Measurements from ENCODE around the gene EYS.

EYS gene

GRCh38 chr6:63793465-63794137, 1913.4 kb downstream of the EYS start:
- Histone ChIP-seq H2AFZ (ENCODE audit: low read depth, low read length) (no peak overlapping the region), H3K9me3 (ENCODE audit: low read length) (no peaks in the 10 kb centered on the region), H3K36me3 (ENCODE audit: insufficient read depth, low read length) (no peaks in the 10 kb centered on the region), H3K4me1 (ENCODE audit: insufficient read depth, low read length) (peaks cover 7% of the 10 kb centered on the region), H3K4me3 (ENCODE audit: low read length) (no peak overlapping the region), H3K27me3 (ENCODE audit: insufficient read depth, low read length) (no peaks in the 10 kb centered on the region)

- Histone ChIP-seq H3K4me3 (ENCODE audit: low read length) (no peak overlapping the region), H3K4me1 (ENCODE audit: insufficient read depth, low read length) (peaks cover 7% of the 10 kb centered on the region), H3K9me3 (ENCODE audit: low read length) (no peaks in the 10 kb centered on the region), H3K36me3 (ENCODE audit: insufficient read depth, low read length) (no peaks in the 10 kb centered on the region), H3K27me3 (ENCODE audit: insufficient read depth, low read length) (no peaks in the 10 kb centered on the region), H2AFZ (ENCODE audit: low read depth, low read length) (no peak overlapping the region)
Observed at GRCh38 chr6:63792736-63793464, 1914.1 kb downstream of the EYS start.

DNA sequence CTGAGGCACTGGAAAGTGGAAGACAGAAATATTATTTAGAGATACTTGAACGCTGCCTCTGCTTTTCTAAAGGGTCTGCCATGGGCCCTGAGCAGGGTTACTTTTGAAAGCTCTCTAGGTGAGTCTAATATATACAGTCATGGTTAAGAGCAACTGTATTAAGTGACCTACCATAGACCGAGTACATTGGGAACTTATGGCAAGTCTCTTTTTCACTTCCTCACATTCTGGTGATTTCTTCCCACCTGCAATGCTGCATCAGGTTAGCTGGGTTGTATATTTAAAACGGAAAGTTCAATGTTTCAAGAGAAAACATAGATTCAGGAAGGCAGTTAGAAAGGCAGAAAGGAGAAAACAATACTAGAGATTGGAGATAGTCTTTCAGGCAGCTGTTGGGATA, 1916.7 kb downstream of the EYS start:
- peaks cover 7% of the 10 kb centered on the region for H3K4me1 ChIP-seq (ENCODE audit: insufficient read depth, low read length)
- no peaks in the 10 kb centered on the region for H3K36me3 ChIP-seq (ENCODE audit: insufficient read depth, low read length)
- H3K4me3 ChIP-seq (ENCODE audit: low read length), result no peak overlapping the region
- no peaks in the 10 kb centered on the region for H3K27me3 ChIP-seq (ENCODE audit: insufficient read depth, low read length)
- H2AFZ ChIP-seq (ENCODE audit: low read depth, low read length), result no peak overlapping the region
- no peaks in the 10 kb centered on the region for H3K9me3 ChIP-seq (ENCODE audit: low read length)

DNA sequence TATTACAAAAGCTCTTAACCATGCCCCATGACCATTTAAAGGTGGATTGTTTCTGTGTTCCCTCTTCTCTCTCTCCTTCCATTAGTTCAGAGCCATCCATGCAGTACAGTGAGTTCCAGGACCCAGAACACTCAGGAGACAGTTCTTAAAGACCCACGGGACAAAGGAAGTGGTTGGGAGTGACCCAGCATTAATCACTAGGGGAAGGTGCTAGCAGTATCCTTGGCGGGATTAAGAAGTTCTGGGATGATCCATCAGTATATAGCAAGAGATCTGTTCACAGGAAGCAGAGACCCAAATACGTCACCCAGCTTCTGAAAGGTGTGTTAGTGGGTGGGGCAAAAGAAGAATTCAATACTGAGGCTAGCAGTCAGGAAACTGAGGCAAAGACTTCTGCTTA, 1917.3 kb downstream of the EYS start:
- Histone ChIP-seq H3K27me3 (ENCODE audit: insufficient read depth, low read length) (no peaks in the 10 kb centered on the region), H2AFZ (ENCODE audit: low read depth, low read length) (no peak overlapping the region), H3K36me3 (ENCODE audit: insufficient read depth, low read length) (no peaks in the 10 kb centered on the region), H3K9me3 (ENCODE audit: low read length) (no peaks in the 10 kb centered on the region), H3K4me3 (ENCODE audit: low read length) (no peak overlapping the region), H3K4me1 (ENCODE audit: insufficient read depth, low read length) (peaks cover 2% of the 10 kb centered on the region)

GRCh38 chr6:63788569-63788968, 1918.5 kb downstream of the EYS start:
- no peaks in the 10 kb centered on the region for H3K27me3 ChIP-seq (ENCODE audit: insufficient read depth, low read length)
- H3K9me3 ChIP-seq (ENCODE audit: low read length), result no peaks in the 10 kb centered on the region
- H3K4me1 ChIP-seq (ENCODE audit: insufficient read depth, low read length), result no peaks in the 10 kb centered on the region
- no peaks in the 10 kb centered on the region for H3K36me3 ChIP-seq (ENCODE audit: insufficient read depth, low read length)
- H3K4me3 ChIP-seq (ENCODE audit: low read length), result no peak overlapping the region
- H2AFZ ChIP-seq (ENCODE audit: low read depth, low read length), result no peak overlapping the region

- Histone ChIP-seq H3K4me1 (ENCODE audit: insufficient read depth, low read length) (no peaks in the 10 kb centered on the region), H3K4me3 (ENCODE audit: low read length) (no peak overlapping the region), H3K36me3 (ENCODE audit: insufficient read depth, low read length) (no peaks in the 10 kb centered on the region), H3K27me3 (ENCODE audit: insufficient read depth, low read length) (no peaks in the 10 kb centered on the region), H3K9me3 (ENCODE audit: low read length) (no peaks in the 10 kb centered on the region), H2AFZ (ENCODE audit: low read depth, low read length) (no peak overlapping the region)
Observed at GRCh38 chr6:63787021-63787420, 1920.0 kb downstream of the EYS start.

- H3K36me3 ChIP-seq (ENCODE audit: insufficient read depth, low read length), result no peaks in the 10 kb centered on the region
- H3K9me3 ChIP-seq (ENCODE audit: low read length), result no peaks in the 10 kb centered on the region
- no peak overlapping the region for H2AFZ ChIP-seq (ENCODE audit: low read depth, low read length)
- H3K4me1 ChIP-seq (ENCODE audit: insufficient read depth, low read length), result no peaks in the 10 kb centered on the region
- no peaks in the 10 kb centered on the region for H3K27me3 ChIP-seq (ENCODE audit: insufficient read depth, low read length)
- H3K4me3 ChIP-seq (ENCODE audit: low read length), result no peak overlapping the region
Observed at GRCh38 chr6:63785006-63785405, 1922.0 kb downstream of the EYS start.

DNA sequence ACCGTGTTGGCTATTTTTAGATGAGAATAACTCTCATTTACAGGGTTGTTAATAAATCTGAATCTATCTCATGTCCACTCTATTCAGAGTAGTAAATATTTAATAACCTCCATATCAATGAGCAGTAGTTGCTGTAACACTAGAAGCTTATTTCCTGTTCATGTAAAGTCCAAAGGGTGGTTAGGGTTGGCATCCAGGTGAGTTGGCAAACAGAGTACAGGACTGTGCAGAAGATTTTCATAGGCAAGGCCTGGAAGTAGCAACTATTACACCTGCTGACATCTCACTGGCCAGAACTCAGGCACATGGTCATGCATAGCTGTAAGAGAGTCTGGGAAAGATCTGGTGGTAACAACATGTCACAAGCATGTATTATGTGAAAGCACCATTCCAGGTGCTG, 1923.9 kb downstream of the EYS start:
- Histone ChIP-seq H3K4me3 (ENCODE audit: low read length) (no peak overlapping the region), H3K27me3 (ENCODE audit: insufficient read depth, low read length) (no peaks in the 10 kb centered on the region), H2AFZ (ENCODE audit: low read depth, low read length) (no peak overlapping the region), H3K9me3 (ENCODE audit: low read length) (no peaks in the 10 kb centered on the region), H3K4me1 (ENCODE audit: insufficient read depth, low read length) (no peaks in the 10 kb centered on the region), H3K36me3 (ENCODE audit: insufficient read depth, low read length) (no peaks in the 10 kb centered on the region)

GRCh38 chr6:63774961-63775360, 1932.1 kb downstream of the EYS start:
- Histone ChIP-seq H3K9me3 (ENCODE audit: low read length) (no peaks in the 10 kb centered on the region), H3K27me3 (ENCODE audit: insufficient read depth, low read length) (no peaks in the 10 kb centered on the region), H3K36me3 (ENCODE audit: insufficient read depth, low read length) (no peaks in the 10 kb centered on the region), H2AFZ (ENCODE audit: low read depth, low read length) (no peak overlapping the region), H3K4me3 (ENCODE audit: low read length) (no peak overlapping the region), H3K4me1 (ENCODE audit: insufficient read depth, low read length) (no peaks in the 10 kb centered on the region)

GRCh38 chr6:63773200-63773599, 1933.8 kb downstream of the EYS start:
- Histone ChIP-seq H3K4me3 (ENCODE audit: low read length) (no peak overlapping the region), H3K36me3 (ENCODE audit: insufficient read depth, low read length) (no peaks in the 10 kb centered on the region), H3K9me3 (ENCODE audit: low read length) (no peaks in the 10 kb centered on the region), H3K4me1 (ENCODE audit: insufficient read depth, low read length) (no peaks in the 10 kb centered on the region), H2AFZ (ENCODE audit: low read depth, low read length) (no peak overlapping the region), H3K27me3 (ENCODE audit: insufficient read depth, low read length) (no peaks in the 10 kb centered on the region)

DNA sequence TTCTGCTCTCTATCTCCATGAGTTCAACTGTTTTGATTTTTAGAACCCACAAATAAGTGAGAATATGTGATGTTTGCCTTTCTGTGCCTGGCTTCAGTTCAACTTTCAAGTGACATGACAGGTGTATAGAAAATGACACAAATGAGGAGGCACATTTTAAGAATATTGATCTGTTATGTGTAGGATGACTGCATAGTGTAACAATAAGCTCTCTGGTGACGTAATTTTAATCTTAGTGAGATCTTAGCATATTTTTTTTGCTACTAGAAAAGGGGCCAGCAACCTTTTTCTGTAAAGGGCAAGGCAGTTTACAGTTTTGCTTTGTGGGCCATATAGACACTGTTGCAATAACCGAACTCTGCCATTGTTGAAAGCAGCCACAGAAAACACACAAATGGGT, 1941.2 kb downstream of the EYS start:
- Histone ChIP-seq H3K9me3 (ENCODE audit: low read length) (no peaks in the 10 kb centered on the region), H2AFZ (ENCODE audit: low read depth, low read length) (no peak overlapping the region)

GRCh38 chr6:63764318-63764916, 1942.6 kb downstream of the EYS start:
- Histone ChIP-seq H3K27me3 (ENCODE audit: insufficient read depth, low read length) (no peaks in the 10 kb centered on the region), H3K36me3 (ENCODE audit: insufficient read depth, low read length) (no peaks in the 10 kb centered on the region), H2AFZ (ENCODE audit: low read depth, low read length) (peak overlapping the region; percentile 36), H3K4me3 (ENCODE audit: low read length) (no peak overlapping the region), H3K4me1 (ENCODE audit: insufficient read depth, low read length) (no peaks in the 10 kb centered on the region), H3K9me3 (ENCODE audit: low read length) (no peaks in the 10 kb centered on the region)

More for the DNA sequence above, 1941.2 kb downstream of the EYS start:
- H3K27me3 ChIP-seq (ENCODE audit: insufficient read depth, low read length), result no peaks in the 10 kb centered on the region
- no peak overlapping the region for H3K4me3 ChIP-seq (ENCODE audit: low read length)
- no peaks in the 10 kb centered on the region for H3K4me1 ChIP-seq (ENCODE audit: insufficient read depth, low read length)
- H3K36me3 ChIP-seq (ENCODE audit: insufficient read depth, low read length), result no peaks in the 10 kb centered on the region

DNA sequence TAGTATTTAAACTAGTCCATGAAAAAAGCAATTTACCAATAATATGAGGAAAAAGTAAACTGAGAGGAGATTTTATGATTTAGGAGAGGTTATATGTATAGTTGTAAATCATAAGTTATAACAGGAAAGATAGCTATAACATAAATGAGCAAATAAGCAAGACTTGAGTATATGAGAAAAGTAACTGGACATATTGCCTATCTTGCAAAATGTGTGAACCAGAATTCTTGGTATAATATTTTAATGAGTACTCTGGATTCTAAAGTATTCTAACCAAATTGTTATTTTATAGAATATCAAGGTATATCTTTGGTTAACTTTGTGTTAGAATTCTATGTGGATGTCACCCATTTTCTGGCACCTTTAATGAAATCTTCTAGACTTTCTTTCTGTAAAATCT, 1946.8 kb downstream of the EYS start:
- Histone ChIP-seq H2AFZ (ENCODE audit: low read depth, low read length) (no peak overlapping the region), H3K27me3 (ENCODE audit: insufficient read depth, low read length) (no peaks in the 10 kb centered on the region), H3K4me1 (ENCODE audit: insufficient read depth, low read length) (no peaks in the 10 kb centered on the region)

More for the DNA sequence above, 1946.8 kb downstream of the EYS start:
- no peaks in the 10 kb centered on the region for H3K36me3 ChIP-seq (ENCODE audit: insufficient read depth, low read length)
- no peak overlapping the region for H3K4me3 ChIP-seq (ENCODE audit: low read length)
- H3K9me3 ChIP-seq (ENCODE audit: low read length), result no peaks in the 10 kb centered on the region
